Kidney (tissue), 14 donors: ENCODE measurements around the gene TFR2. TPM values are rescaled to one million over a fixed set of nuclear protein-coding genes. Genes with fewer than 3 reads are reported as not detected.
"Not testable (repeated sequence)": the region's sequence is repeated elsewhere in the genome, so short reads cannot be mapped to it uniquely, and the experiment has no call there.

Experiments used
- DNase-seq, 5 donors: peaks; one replicate each; pipeline ENCODE4 v3.0.0-alpha.2; 2013 to 2020
- FAIRE-seq: peaks from 2 replicates; lab custom pipeline; 2012; peaks lifted over from hg19 to GRCh38; lab: Jason Lieb, UNC
- H3K27ac ChIP-seq, 2 donors: one replicate each; pipeline ENCODE4 v1.7.0; 2013; ENCODE audit warnings: low read depth in 2 of 2, low read length in 2 of 2, inconsistent platforms in 1 of 2
- H3K27me3 ChIP-seq: one replicate; pipeline ENCODE4 v1.7.1; 2013; ENCODE audit warnings: low read length, inconsistent platforms; ENCODE audit not compliant: control insufficient read depth, insufficient read depth
- H3K36me3 ChIP-seq, 3 donors: one replicate each; pipeline versions ENCODE4 v1.7.0 to v1.7.1; 2013; ENCODE audit warnings: low read length in 3 of 3, control low read depth in 1 of 3, inconsistent platforms in 1 of 3; ENCODE audit not compliant: insufficient read depth in 3 of 3, control insufficient read depth in 2 of 3
- H3K4me1 ChIP-seq, 3 donors: one replicate each; pipeline versions ENCODE4 v1.7.0 to v1.7.1; 2013; ENCODE audit warnings: low read length in 3 of 3, inconsistent platforms in 1 of 3, low read depth in 1 of 3; ENCODE audit not compliant: control insufficient read depth in 2 of 3, insufficient read depth in 2 of 3
- H3K4me3 ChIP-seq, 3 donors: one replicate each; pipeline versions ENCODE4 v1.7.0 to v1.8.1; 2013; ENCODE audit warnings: low read length in 3 of 3, control low read depth in 1 of 3, inconsistent platforms in 1 of 3
- H3K9ac ChIP-seq, 3 donors: one replicate each; pipeline versions ENCODE4 v1.7.0 to v1.7.1; 2013; ENCODE audit warnings: low read length in 3 of 3, control low read depth in 1 of 3, inconsistent platforms in 1 of 3
- H3K9me3 ChIP-seq, 3 donors: one replicate each; pipeline versions ENCODE4 v1.7.0 to v1.7.1; 2013; ENCODE audit warnings: low read length in 3 of 3, control low read depth in 1 of 3, inconsistent platforms in 1 of 3; ENCODE audit not compliant: control insufficient read depth in 2 of 3, insufficient read depth in 1 of 3
- CTCF ChIP-seq: IDR thresholded peaks from 3 replicates; pipeline ENCODE4 v1.5.1; 2012; ENCODE audit warnings: mild to moderate bottlenecking, moderate library complexity, borderline replicate concordance; ENCODE audit not compliant: insufficient read depth; ENCODE audit errors: extremely low read depth
- intact Hi-C: fragments of 100-400 bp; cut with DNase I; formaldehyde crosslinking; loops from one replicate; pipeline ENCODE4 v1.11.1; 2022
- polyA plus RNA-seq: library from polyadenylated mRNA; stranded (reverse); fragments of 350-450 nt; fragmentation: Illumina TruSeq; extraction: RNeasy Lipid Tissue Mini Kit (QIAGEN cat#74804); gene quantifications from one replicate; pipeline ENCODE4 v1.2.3, GENCODE V29; 2014; ENCODE audit warnings: low read depth, low replicate concordance; ENCODE audit not compliant: insufficient read depth
- total RNA-seq: library from RNA; stranded (reverse); fragmentation: NEBNext Ultra II Directional; extraction: Animal tissue kit (Norgen Biotek cat#: 25700); gene quantifications from one replicate; pipeline ENCODE4 v1.2.1, GENCODE V29; 2021
- donor health status: control.
- donor health status: control.
- donor health status: control.
- donor health status: control.
- donor health status: control.
- donor health status: DM: yes; HTN: yes; CAD: no.
- donor health status: Normal renal cell carcinoma (clear cell type).

The TFR2 gene
- total and polyA plus RNA-seq, 2 donors from 2014 or later: 0.22 to 0.79 TPM

- intact Hi-C loops: no loop called here
- no peak for TF ChIP-seq CTCF
- H3K27me3 ChIP-seq: no peaks in the 10 kb centered on the region
- FAIRE-seq (no peak), DNase-seq (no peak)
- H3K9ac ChIP-seq: no peak overlapping the region
- H3K27ac ChIP-seq: no peak overlapping the region
- no peak overlapping the region for H3K4me3 ChIP-seq
- H3K9me3 ChIP-seq: no peaks in the 10 kb centered on the region
- H3K4me1 ChIP-seq: no peaks in the 10 kb centered on the region
- no peaks in the 10 kb centered on the region for H3K36me3 ChIP-seq
Observed at GRCh38 chr7:100668069-100668449, 26.7 kb upstream of the TFR2 start.

- DNase-seq (peak in 1 of 5 donors; percentile 20), FAIRE-seq (no peak)
- Histone ChIP-seq H3K4me1 (no peaks in the 10 kb centered on the region), H3K4me3 (no peak overlapping the region), H3K9ac (no peak overlapping the region), H3K27me3 (no peaks in the 10 kb centered on the region), H3K36me3 (no peaks in the 10 kb centered on the region), H3K27ac (no peak overlapping the region), H3K9me3 (no peaks in the 10 kb centered on the region)
- TF ChIP-seq CTCF: no peak
- intact Hi-C loops: no loop called here
Observed at GRCh38 chr7:100667331-100668068, 26.1 kb upstream of the TFR2 start.

GRCh38 chr7:100665168-100665726 lies 23.9 kb upstream of the TFR2 start:
- H3K27ac ChIP-seq: no peak overlapping the region
- no peaks in the 10 kb centered on the region for H3K36me3 ChIP-seq
- no peak for TF ChIP-seq CTCF
- peak in 1 of 5 donors; percentile 1 for DNase-seq
- no peaks in the 10 kb centered on the region for H3K27me3 ChIP-seq
- H3K9ac ChIP-seq: no peak overlapping the region
- intact Hi-C loops: no loop called here
- no peaks in the 10 kb centered on the region for H3K4me1 ChIP-seq
- H3K9me3 ChIP-seq: no peaks in the 10 kb centered on the region
- no peak overlapping the region for H3K4me3 ChIP-seq
- no peak for FAIRE-seq

- peak in 1 of 5 donors; percentile 56 for DNase-seq
- FAIRE-seq, intact Hi-C loops: not testable (repeated sequence)
Observed at GRCh38 chr7:100662194-100662776, 20.9 kb upstream of the TFR2 start.

More at GRCh38 chr7:100662194-100662776, 20.9 kb upstream of the TFR2 start:
- not testable (repeated sequence) for H3K9me3 ChIP-seq, H3K27me3 ChIP-seq, H3K27ac ChIP-seq, H3K36me3 ChIP-seq, H3K4me3 ChIP-seq, H3K9ac ChIP-seq, H3K4me1 ChIP-seq
